Prostate gland (tissue), 2 donors: ENCODE measurements around the gene HNRNPC.

Experiments
- CTCF ChIP-seq, 4 experiments: fragments of 200-600 bp in 2 of 4; fragments of 450-650 bp in 2 of 4; sonication (generic) in 2 of 4; IDR thresholded peaks; 1 replicate in 3 of 4; 2 replicates in 1 of 4; pipeline ENCODE4 v1.5.1; 2016 to 2019; ENCODE audit warnings: antibody characterized with exemption in 4 of 4, mild to moderate bottlenecking in 2 of 4, moderate library complexity in 2 of 4
- POLR2A ChIP-seq: fragments of 450-650 bp; IDR thresholded peaks from one replicate; pipeline ENCODE4 v1.6.1; 2016; ENCODE audit warnings: antibody characterized with exemption, mild to moderate bottlenecking
- POLR2AphosphoS5 ChIP-seq: sonication (generic); formaldehyde crosslinking; IDR thresholded peaks from one replicate; pipeline ENCODE4 v1.6.1; 2017; ENCODE audit warnings: antibody characterized with exemption

DNA sequence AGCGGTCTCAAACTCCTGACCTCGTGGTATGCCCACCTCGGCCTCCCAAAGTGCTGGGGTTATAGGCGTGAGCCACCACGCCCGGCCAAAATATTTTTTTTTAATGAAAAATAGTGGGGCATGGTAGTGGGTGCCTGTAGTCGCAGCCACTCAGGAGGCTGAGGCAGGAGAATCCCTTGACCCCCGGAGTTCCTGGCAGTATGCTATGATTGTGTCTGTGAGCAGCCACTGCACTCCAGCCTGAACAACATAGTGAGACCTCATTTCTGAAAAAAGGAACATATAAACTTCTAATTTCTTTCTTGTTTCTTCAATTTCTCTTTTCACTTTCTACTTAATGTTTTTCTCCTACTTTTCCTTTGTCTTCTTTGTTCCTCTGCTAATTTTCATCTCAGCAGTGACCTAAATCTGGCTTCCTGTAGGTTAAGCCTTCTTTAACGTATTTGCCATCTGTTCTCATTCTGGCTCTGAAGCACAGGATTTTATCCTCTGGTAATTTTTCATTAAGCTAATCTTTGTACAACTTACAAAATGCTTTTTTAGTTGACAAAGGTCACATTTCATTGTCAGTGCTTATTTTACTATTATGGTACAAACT, 6.1 kb upstream of the HNRNPC start:
- TF ChIP-seq POLR2A: no peak
- TF ChIP-seq CTCF (IDR thresholded peaks at IDR 0.05): no peak
- TF ChIP-seq POLR2AphosphoS5: no peak
